Stimulated activated naive CD8-positive, alpha-beta T cell treated with anti-CD3 and anti-CD28 coated beads, Interleukin-15, Interleukin-2, amounts not matched to agents 100 U/mL and 50 U/mL, for 24 hours (primary cell): ENCODE results near the gene ATRNL1.
"Not testable (repeated sequence)": the region's sequence is repeated elsewhere in the genome, so short reads cannot be mapped to it uniquely, and the experiment has no call there.

Experiments
- ATAC-seq: fragments of 150-1000 bp; cut with Tn5 transposase; one replicate; pipeline ENCODE4 v1.10.0; 2021
- DNase-seq: peaks from one replicate; pipeline ENCODE4 v3.0.0; 2021

ATRNL1 gene

DNA sequence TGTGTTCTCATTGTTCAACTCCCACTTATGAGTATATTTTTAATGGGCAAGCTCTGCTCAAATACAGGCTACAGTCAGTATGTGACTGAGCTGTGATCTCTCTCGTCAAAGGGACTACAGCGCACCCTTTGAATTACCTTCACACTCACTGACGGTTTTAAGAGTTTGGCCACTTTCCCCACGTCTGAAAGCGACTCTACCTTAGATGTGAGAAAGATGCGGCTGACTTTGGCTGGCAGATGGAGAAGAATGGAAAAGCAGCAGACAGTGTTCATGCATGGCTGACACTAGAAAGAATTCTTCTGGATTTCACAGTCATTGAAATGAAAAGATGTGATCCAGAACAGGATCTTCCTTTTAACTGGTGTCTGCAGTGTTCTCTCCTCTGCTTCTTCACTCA lies 2.0 kb upstream of the ATRNL1 start:
- ATAC-seq: no peak
- no peak for DNase-seq

GRCh38 chr10:115092258-115092554 lies 959 bp upstream of the ATRNL1 start:
- no peak for DNase-seq

GRCh38 chr10:115092555-115093285 lies 445 bp upstream of the ATRNL1 start:
- ATAC-seq: peak; percentile 53
- DNase-seq: peak; percentile 30

More at GRCh38 chr10:115092258-115092554, 959 bp upstream of the ATRNL1 start:
- no peak for ATAC-seq

- DNase-seq (peak; percentile 15), ATAC-seq (peak; percentile 39)
Observed at GRCh38 chr10:115093776-115094408, 727 bp downstream of the ATRNL1 start.

DNA sequence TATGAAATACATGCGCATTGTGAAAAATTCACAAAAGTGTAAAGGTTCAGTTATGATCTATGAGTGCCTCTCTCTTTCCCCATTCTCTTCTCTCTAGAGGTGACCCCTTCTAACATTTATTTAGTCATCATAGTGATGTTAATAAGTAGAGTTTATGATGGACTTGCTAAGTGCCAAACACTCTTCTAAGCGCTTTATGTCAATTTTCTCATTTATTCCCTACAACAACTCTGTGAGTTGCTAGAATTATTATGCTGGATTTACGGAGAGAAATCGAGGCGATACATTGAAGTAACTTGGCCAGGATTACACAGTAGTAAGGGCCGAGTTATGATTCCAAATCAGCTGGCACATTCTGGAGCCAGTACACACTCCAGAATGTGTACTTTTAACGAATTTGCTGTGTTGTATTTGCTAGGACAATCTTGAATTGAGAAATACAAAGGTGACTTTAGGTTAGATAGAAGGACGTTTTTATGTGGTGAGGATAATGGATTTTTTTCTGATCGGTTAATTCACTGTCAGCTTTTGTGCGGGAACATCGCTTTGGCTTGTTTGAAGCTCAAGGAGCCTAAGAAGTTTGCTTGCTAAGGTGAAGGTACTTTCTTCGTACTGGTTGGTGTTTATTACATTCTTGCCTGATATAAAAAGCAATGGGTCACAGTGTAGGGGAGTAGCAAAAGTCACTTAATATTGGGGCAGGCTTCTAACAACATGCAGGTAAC lies 1.4 kb downstream of the ATRNL1 start:
- ATAC-seq (no peak), DNase-seq (no peak)

DNA sequence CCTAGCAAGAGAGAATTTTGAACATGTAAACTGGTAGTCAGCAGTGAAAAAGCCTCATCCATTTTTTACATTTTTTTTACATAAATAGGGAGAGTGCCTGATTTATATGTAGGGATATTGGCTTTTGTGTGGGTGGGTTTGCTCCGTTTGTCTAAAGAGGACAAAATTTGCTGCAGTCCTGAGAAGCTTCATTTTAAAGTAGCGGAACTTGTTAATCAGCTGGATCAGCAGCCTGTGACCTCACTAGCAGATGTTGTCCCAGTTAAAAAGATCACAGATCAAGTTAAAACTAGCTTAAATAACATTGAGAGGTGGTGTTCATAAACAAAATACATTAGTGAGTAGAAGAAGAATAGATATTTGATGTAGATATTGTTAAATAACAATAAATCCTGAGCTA lies 2.6 kb downstream of the ATRNL1 start:
- DNase-seq (no peak), ATAC-seq (no peak)

DNA sequence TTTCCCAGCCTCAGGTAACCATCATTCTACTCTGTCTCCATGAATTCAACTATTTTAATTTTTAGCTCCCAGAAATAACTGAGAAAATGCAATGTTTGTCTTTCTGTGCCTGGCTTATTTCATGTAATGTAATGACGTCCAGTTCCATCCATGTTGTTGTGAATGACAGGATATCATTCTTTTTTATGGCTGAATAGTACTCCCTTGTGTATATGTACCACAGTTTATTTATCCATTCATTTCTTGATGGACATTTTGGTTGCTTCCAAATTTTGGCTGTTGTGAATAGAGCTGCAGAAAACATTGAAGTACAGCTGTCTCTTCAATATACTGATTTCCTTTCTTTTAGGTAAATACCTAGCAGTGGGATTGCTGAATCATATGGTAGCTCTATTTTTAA lies 10.5 kb downstream of the ATRNL1 start:
- ATAC-seq: no peak
- DNase-seq: no peak

GRCh38 chr10:115105411-115105810 lies 12.2 kb downstream of the ATRNL1 start:
- ATAC-seq, DNase-seq: not testable (repeated sequence)

- no peak for DNase-seq
- ATAC-seq: no peak
Observed at GRCh38 chr10:115107830-115108229, 14.7 kb downstream of the ATRNL1 start.

- no peak for ATAC-seq
- DNase-seq: no peak
Observed at GRCh38 chr10:115117301-115117700, 24.1 kb downstream of the ATRNL1 start.

- no peak for ATAC-seq
Observed at GRCh38 chr10:115118346-115118745, 25.2 kb downstream of the ATRNL1 start.

GRCh38 chr10:115125505-115125904 lies 32.3 kb downstream of the ATRNL1 start:
- ATAC-seq (no peak), DNase-seq (no peak)

More at GRCh38 chr10:115118346-115118745, 25.2 kb downstream of the ATRNL1 start:
- no peak for DNase-seq

- ATAC-seq (no peak), DNase-seq (no peak)
Observed at GRCh38 chr10:115129752-115130151, 36.6 kb downstream of the ATRNL1 start.

- ATAC-seq: no peak
- DNase-seq: no peak
Observed at GRCh38 chr10:115136616-115137015, 43.5 kb downstream of the ATRNL1 start.

- no peak for ATAC-seq
- DNase-seq: no peak
Observed at GRCh38 chr10:115141254-115141653, 48.1 kb downstream of the ATRNL1 start.

DNA sequence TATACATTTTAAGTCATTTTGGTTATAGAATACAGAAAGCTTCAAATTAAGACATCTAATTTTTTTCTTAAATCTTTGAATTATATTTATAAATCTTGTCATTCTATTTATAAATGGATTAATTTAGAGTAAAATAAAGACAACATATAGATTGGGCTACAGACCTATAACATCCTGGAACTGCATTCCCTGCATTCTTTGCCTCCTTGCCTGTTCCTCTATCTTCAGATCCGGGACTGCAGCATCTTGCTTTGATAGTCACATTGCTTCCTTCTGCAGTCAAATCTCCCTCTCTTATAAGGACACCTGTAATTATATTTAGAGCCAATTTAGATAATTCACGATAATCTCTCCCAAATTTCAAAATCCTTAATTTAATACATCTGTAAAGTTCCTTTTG lies 64.2 kb downstream of the ATRNL1 start:
- ATAC-seq (no peak), DNase-seq (no peak)

DNA sequence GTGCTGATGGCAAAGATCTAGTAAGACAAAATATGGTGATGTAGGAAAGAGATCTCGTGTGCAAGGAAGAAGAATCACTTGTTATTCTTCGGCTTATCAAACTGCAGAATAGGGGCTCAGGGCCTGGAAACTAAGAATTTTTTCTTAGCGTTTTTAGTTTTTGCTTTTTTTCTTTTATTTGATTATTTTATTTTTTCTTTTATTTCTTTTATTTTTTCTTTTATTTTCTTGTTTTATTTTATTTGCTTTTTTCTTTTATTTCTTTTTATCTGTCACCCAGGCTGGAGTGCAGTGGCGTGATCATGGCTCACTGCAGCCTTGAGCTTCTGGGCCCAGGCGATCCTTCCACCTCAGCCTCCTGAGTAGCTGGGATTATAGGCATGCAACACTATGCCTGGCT lies 70.0 kb downstream of the ATRNL1 start:
- no peak for DNase-seq
- no peak for ATAC-seq

- no peak for DNase-seq
- no peak for ATAC-seq
Observed at GRCh38 chr10:115164220-115164619, 71.1 kb downstream of the ATRNL1 start.

DNA sequence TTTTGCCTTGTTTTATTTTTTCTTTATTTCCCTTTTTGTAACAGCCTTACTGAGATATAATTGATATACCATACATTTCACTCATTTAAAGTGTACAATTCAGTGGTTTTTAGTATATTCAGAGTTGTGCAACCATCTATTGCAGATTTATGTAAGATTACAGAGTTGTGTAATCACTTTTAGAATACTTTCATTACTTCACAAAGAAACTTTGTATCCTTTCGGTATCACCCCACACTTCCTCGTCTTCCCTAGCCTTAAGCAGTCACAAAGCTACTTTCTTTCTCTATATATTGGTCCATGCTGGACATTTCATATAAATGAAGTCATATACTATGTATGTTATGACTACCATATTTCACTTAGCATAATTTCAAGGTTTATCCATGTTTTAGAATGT lies 74.6 kb downstream of the ATRNL1 start:
- DNase-seq: no peak
- ATAC-seq: no peak

- DNase-seq (no peak), ATAC-seq (no peak)
Observed at GRCh38 chr10:115171392-115171960, 78.3 kb downstream of the ATRNL1 start.

GRCh38 chr10:115173915-115174443 lies 80.8 kb downstream of the ATRNL1 start:
- ATAC-seq: no peak
- no peak for DNase-seq

DNA sequence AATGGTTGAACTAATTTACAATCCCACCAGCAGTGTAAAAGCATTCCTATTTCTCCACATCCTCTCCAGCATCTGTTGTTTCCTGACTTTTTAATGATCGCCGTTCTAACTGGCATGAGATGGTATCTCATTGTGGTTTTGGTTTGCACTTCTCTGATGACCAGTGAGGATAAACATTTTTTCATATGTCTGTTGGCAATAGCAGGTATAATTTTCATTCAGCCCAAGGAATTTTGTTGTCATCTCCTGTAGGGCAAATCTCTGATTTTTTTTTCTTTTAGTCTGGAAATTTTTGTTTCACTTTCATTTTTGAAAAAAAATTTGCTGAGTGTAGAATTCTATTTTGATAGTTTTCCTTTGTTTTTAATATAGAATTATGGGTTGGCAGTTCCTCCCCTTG lies 114.1 kb downstream of the ATRNL1 start:
- DNase-seq, ATAC-seq: not testable (repeated sequence)

DNA sequence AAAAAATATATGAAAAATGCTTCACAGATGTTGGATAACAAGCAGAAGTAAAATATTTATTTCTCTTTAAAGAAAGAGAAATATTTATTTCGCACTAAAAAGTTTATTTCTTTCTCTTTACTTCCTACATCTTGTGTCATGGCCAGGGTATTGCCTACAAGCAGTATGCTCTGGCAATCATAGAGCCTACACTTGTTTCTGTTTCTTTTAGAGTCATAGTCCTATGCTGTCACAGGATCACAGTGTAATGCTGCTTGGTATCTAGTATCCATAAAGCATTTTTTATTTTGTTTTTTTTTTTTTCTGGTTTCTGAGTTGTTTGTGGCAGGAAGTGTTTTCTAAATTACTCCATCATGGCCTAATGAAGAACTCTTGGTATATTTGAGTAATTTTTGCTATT lies 116.0 kb downstream of the ATRNL1 start:
- DNase-seq: no peak
- no peak for ATAC-seq
